RWPE1 (cell line): ENCODE results near the gene ADGRE1.

Experiments used
- CTCF ChIA-PET: fragments of 350-600 bp; sonication (Branson Sonifier 250); formaldehyde crosslinking; extraction: SDS; loops from one replicate; lab custom pipeline; 2021; lab: Yijun Ruan, JAX
- POLR2A ChIA-PET: fragments of 400-600 bp; formaldehyde crosslinking; extraction: SDS; loops from one replicate; lab custom pipeline; 2020; ENCODE audit warnings: antibody characterized with exemption; ENCODE audit not compliant: low non-redundant PET; lab: Yijun Ruan, JAX
- DNase-seq: peaks from one replicate; pipeline ENCODE4 v3.0.0; 2012; ENCODE audit warnings: low spot score
- H3K27ac ChIP-seq: fragments of 450-650 bp; 2 replicates; pipeline ENCODE4 v1.5.1; 2017
- TF ChIP-seq, protein P1 (sequence below): fragments of 450-650 bp; conservative IDR thresholded peaks from 2 replicates; pipeline ENCODE4 v1.5.1; 2017; ENCODE audit warnings: low read depth, mild to moderate bottlenecking

The ADGRE1 gene

DNA sequence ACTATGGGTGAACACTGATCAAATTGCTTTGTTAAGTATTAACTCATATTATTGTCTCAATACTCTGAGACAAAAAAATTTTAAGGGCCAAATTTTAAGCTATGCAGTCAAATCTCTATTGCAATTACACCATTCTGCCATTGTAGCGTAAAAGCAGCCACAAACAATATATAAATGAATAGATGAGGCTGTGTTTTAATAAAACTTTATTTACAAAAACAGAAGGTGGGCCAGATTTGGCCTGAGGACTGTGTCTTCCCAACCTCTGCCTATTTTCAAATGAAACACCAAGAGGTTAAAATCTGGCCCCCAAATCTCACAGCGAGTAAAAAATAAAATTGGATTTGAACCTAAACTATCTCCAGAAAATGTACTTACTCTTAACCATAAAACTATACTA is 82.1 kb downstream of the ADGRE1 start:
- TF ChIP-seq, protein P1, sequence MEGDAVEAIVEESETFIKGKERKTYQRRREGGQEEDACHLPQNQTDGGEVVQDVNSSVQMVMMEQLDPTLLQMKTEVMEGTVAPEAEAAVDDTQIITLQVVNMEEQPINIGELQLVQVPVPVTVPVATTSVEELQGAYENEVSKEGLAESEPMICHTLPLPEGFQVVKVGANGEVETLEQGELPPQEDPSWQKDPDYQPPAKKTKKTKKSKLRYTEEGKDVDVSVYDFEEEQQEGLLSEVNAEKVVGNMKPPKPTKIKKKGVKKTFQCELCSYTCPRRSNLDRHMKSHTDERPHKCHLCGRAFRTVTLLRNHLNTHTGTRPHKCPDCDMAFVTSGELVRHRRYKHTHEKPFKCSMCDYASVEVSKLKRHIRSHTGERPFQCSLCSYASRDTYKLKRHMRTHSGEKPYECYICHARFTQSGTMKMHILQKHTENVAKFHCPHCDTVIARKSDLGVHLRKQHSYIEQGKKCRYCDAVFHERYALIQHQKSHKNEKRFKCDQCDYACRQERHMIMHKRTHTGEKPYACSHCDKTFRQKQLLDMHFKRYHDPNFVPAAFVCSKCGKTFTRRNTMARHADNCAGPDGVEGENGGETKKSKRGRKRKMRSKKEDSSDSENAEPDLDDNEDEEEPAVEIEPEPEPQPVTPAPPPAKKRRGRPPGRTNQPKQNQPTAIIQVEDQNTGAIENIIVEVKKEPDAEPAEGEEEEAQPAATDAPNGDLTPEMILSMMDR = no peak
- ChIA-PET POLR2A (no interaction called here), CTCF (interaction anchor here (0.5 to 0.8 kb wide), 2 partner anchors 460 to 661 kb away, joined by 4 to 5 read pairs; no protein-coding TSS in a partner anchor)
- DNase-seq = no peak
- H3K27ac ChIP-seq = no peak overlapping the region

DNA sequence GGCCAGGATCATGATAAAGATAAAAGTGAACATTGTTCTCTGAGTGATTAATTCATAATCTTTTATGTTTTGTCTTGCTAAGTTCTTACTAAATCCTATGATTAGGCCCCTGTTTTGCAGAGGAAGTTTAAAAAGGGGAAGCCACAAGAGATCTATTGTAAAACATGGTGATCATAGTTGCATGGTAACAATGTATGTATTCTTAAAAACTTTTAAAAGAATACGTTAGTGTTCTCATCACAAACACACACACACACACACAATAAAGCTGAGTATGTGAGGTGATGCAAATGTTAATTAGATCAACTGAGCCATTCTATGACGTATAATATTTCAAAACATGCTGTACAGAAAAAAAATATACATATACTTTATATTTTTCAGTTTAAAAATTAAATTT is 82.6 kb downstream of the ADGRE1 start:
- POLR2A ChIA-PET = no interaction called here
- no peak overlapping the region for H3K27ac ChIP-seq
- CTCF ChIA-PET = interaction anchor here (0.8 kb wide), 1 partner anchor 459 kb away, joined by 5 read pairs; no protein-coding TSS in a partner anchor
- TF ChIP-seq, protein P1 = no peak
- no peak for DNase-seq

DNA sequence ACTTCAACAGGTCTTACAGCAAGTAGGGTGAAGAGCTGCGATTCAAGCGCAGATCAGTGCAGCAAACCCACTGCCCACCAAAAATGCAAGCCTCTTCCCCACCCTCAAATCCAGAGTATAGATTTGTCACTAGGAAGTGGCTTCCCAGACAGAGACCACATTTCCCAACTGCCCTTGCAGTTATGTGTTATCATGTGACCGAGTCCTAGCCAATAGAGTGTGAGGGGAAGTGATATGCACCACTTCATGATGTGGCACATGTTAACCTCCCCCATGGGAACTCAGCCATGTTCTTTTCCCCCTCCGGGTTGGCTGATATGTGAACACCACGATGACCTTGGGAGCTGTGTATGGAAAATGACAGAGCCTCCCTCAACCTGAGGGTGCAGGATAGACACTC is 83.1 kb downstream of the ADGRE1 start:
- ChIA-PET CTCF (interaction anchor here (0.6 kb wide), 1 partner anchor 598 kb away, joined by 6 read pairs; no protein-coding TSS in a partner anchor), POLR2A (no interaction called here)
- no peak overlapping the region for H3K27ac ChIP-seq
- DNase-seq = no peak
- TF ChIP-seq, protein P1 = no peak

DNA sequence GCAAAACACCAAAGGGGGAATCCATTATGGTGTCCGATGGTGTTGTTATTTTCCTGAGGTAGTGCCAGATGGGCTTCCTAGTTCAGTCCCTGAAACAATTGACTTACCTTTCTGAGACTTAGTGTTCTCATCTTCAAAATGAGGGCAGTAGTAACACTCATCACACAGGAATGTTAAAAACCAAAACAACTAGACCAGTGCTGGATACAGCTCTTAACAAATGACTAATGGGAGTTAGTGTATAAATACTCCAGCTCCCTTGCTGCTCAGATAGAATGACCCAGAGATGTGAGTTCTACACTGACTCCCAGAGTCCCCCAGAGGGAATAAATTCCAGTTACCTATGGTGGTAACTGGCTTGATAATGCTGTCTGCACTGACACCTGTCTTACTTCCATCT is 84.0 kb downstream of the ADGRE1 start:
- CTCF ChIA-PET = interaction anchor here (0.6 kb wide), 1 partner anchor 27 kb away, joined by 3 read pairs; no protein-coding TSS in a partner anchor
- TF ChIP-seq, protein P1 = no peak
- POLR2A ChIA-PET = no interaction called here
- peak; percentile 23 for DNase-seq
- H3K27ac ChIP-seq = no peak overlapping the region

DNA sequence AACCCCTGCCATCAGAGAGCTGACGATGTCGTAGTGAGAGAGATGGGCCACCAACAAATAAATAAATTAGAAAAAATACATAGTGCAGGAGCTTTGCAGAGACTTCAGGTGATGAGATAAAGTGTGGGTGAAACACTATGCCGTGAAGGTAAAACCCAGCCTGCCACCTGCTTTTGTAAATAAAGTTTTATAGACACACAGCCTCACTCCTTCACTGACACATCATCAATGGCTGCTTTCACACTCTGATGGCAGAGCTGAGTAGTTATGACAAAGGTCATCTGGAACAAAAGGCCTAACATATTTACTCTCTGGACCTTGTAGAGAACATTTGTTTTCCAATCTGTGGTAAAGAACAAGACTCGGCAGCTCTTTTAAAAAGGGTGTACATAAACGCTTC is 88.8 kb downstream of the ADGRE1 start:
- ChIA-PET POLR2A (no interaction called here), CTCF (interaction anchor here (1.2 kb wide), 1 partner anchor 33 kb away, joined by 3 read pairs; no protein-coding TSS in a partner anchor)
- TF ChIP-seq, protein P1 = no peak
- DNase-seq = no peak
- no peak overlapping the region for H3K27ac ChIP-seq

DNA sequence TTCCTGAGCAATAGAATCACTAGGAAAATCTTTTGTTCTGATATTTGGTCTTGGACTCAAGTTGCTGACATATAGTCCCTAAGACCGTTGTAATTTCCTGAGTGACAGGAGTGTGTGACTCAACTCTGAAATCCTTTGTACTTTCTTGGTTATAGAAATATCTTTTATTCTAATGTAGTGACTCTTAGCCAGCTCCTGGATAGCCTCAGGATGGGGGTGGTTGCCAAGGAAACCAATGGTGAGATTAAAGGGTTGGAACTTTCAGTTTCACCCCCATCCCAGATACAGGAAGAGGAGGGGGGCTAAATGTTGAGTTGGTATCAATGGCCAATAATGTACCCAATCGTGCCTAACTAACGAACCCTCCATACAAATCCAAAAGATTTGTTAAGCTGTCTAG is 92.0 kb downstream of the ADGRE1 start:
- H3K27ac ChIP-seq = no peak overlapping the region
- CTCF ChIA-PET = no interaction called here
- DNase-seq = no peak
- POLR2A ChIA-PET = no interaction called here
- TF ChIP-seq, protein P1 = no peak
